CD14-positive monocyte (primary cell): ENCODE results near the gene BROX. TPM values are rescaled to one million over a fixed set of nuclear protein-coding genes. Genes with fewer than 3 reads are reported as not detected.

Source experiments
- DNase-seq, 3 donors: peaks; one replicate each; pipeline ENCODE4 v3.0.0-alpha.2; 2011 to 2022
- H2AFZ ChIP-seq: 2 replicates; pipeline ENCODE4 v1.6.0; 2012; ENCODE audit warnings: mild to moderate bottlenecking, low read depth, low read length, inconsistent platforms; ENCODE audit not compliant: insufficient read depth, poor library complexity, severe bottlenecking
- H3K27ac ChIP-seq, 2 donors: 1 replicate in 1 of 2; 2 replicates in 1 of 2; pipeline ENCODE4 v1.5.1; 2012 to 2013; ENCODE audit warnings: low read length in 2 of 2, control low read depth in 1 of 2, inconsistent platforms in 1 of 2, low read depth in 1 of 2, mild to moderate bottlenecking in 1 of 2
- H3K27me3 ChIP-seq, 2 donors: one replicate each; pipeline versions ENCODE4 v1.6.0 to v1.6.1; 2011 to 2013; ENCODE audit warnings: low read length in 2 of 2; ENCODE audit not compliant: control insufficient read depth in 2 of 2, insufficient read depth in 2 of 2
- H3K36me3 ChIP-seq, 2 donors: replicated peaks in 1 of 2; 1 replicate in 1 of 2; 2 replicates in 1 of 2; pipeline versions ENCODE4 v1.5.1 to v1.6.1; 2012 to 2013; ENCODE audit warnings: low read length in 2 of 2, control low read depth in 1 of 2, inconsistent platforms in 1 of 2, mild to moderate bottlenecking in 1 of 2; ENCODE audit not compliant: insufficient read depth in 2 of 2, control insufficient read depth in 1 of 2
- H3K4me1 ChIP-seq, 2 donors: 1 replicate in 1 of 2; 2 replicates in 1 of 2; pipeline versions ENCODE4 v1.5.1 to v1.6.1; 2012 to 2013; ENCODE audit warnings: low read length in 2 of 2, control low read depth in 1 of 2, inconsistent platforms in 1 of 2, mild to moderate bottlenecking in 1 of 2, moderate library complexity in 1 of 2; ENCODE audit not compliant: insufficient read depth in 2 of 2, control insufficient read depth in 1 of 2
- H3K4me2 ChIP-seq: replicated peaks from 2 replicates; pipeline ENCODE3; 2012; ENCODE audit warnings: low read length, moderate library complexity, mild to moderate bottlenecking; ENCODE audit not compliant: poor library complexity, severe bottlenecking; ENCODE audit errors: extremely low read depth
- H3K4me3 ChIP-seq, 3 experiments: fragments of 200-600 bp in 1 of 3; sonication (generic) in 1 of 3; replicated peaks in 1 of 3; 1 replicate in 2 of 3; 2 replicates in 1 of 3; pipeline ENCODE4 v1.5.1; 2011 to 2013; ENCODE audit warnings: low read length in 3 of 3, mild to moderate bottlenecking in 3 of 3, control low read depth in 2 of 3, low read depth in 2 of 3, inconsistent platforms in 1 of 3, moderate library complexity in 1 of 3
- H3K79me2 ChIP-seq: 2 replicates; pipeline ENCODE4 v1.6.0; 2012; ENCODE audit warnings: mild to moderate bottlenecking, control low read depth, inconsistent platforms, low read length, moderate library complexity; ENCODE audit not compliant: insufficient read depth
- H3K9ac ChIP-seq: 2 replicates; pipeline ENCODE4 v1.6.0; 2017; ENCODE audit warnings: low read length, mild to moderate bottlenecking; ENCODE audit not compliant: insufficient read depth, poor library complexity, severe bottlenecking
- H3K9me3 ChIP-seq, 2 donors: replicated peaks in 1 of 2; 1 replicate in 1 of 2; 2 replicates in 1 of 2; pipeline versions ENCODE4 v1.5.1 to v1.6.1; 2012 to 2013; ENCODE audit warnings: low read length in 2 of 2, control low read depth in 1 of 2; ENCODE audit not compliant: control insufficient read depth in 1 of 2, insufficient read depth in 1 of 2
- H4K20me1 ChIP-seq: 2 replicates; pipeline ENCODE4 v1.6.0; 2012; ENCODE audit warnings: mild to moderate bottlenecking, low read length, control low read depth, moderate library complexity; ENCODE audit not compliant: insufficient read depth
- H3K27ac Mint-ChIP-seq, 7 donors: one replicate each; pipeline ENCODE4 v1.8.0; 2020; ENCODE audit warnings: mild to moderate bottlenecking in 7 of 7, mixed read lengths in 7 of 7, moderate library complexity in 6 of 7, inconsistent platforms in 2 of 7
- H3K27me3 Mint-ChIP-seq, 3 donors: one replicate each; pipeline ENCODE4 v1.8.0; 2021 to 2022; ENCODE audit warnings: low read depth in 3 of 3, mild to moderate bottlenecking in 3 of 3, mixed read lengths in 3 of 3, moderate library complexity in 3 of 3, inconsistent platforms in 1 of 3
- H3K36me3 Mint-ChIP-seq, 2 donors: one replicate each; pipeline ENCODE4 v1.8.0; 2020; ENCODE audit warnings: mixed read lengths in 2 of 2, inconsistent platforms in 1 of 2, mild to moderate bottlenecking in 1 of 2
- H3K4me1 Mint-ChIP-seq: one replicate; pipeline ENCODE4 v1.8.0; 2020; ENCODE audit warnings: mild to moderate bottlenecking, mixed read lengths
- H3K4me3 Mint-ChIP-seq, 2 donors: one replicate each; pipeline ENCODE4 v1.8.0; 2020; ENCODE audit warnings: mild to moderate bottlenecking in 2 of 2, mixed read lengths in 2 of 2, moderate library complexity in 1 of 2
- H3K9me3 Mint-ChIP-seq, 7 donors: one replicate each; pipeline ENCODE4 v1.8.0; 2020 to 2022; ENCODE audit warnings: mixed read lengths in 7 of 7, mild to moderate bottlenecking in 6 of 7, moderate library complexity in 6 of 7, inconsistent platforms in 2 of 7
- CTCF ChIP-seq: fragments of 200-600 bp; IDR thresholded peaks from one replicate; pipeline ENCODE4 v1.8.0; 2022; ENCODE audit warnings: antibody characterized with exemption, mild to moderate bottlenecking
- WGBS: methylation state at CpG from one replicate; pipeline ENCODE4 v1.1.5; 2013; ENCODE audit warnings: missing lambda C conversion rate; ENCODE audit not compliant: insufficient coverage; 5-methylcytosine and 5-hydroxymethylcytosine counted together
- intact Hi-C, 2 donors: fragments of 100-400 bp; cut with micrococcal nuclease; formaldehyde crosslinking; loops; one replicate each; pipeline versions ENCODE4 v1.15.0 to v1.15.1; 2023
- polyA plus RNA-seq, 3 donors: library from polyadenylated mRNA; depleted of rRNA in 1 of 3; unstranded in 2 of 3; stranded (reverse) in 1 of 3; fragments of 300-500 nt in 2 of 3; fragments of >200 nt in 1 of 3; fragmentation: Illumina TruSeq in 2 of 3; gene quantifications; 1 replicate in 2 of 3; 2 replicates in 1 of 3; pipeline ENCODE4 v1.2.3, GENCODE V29; 2012 to 2021

BROX gene
- polyA plus RNA-seq, 3 donors: 9.0 to 35.4 (median 26.2) TPM

GRCh38 chr1:222706815-222707214, 5.5 kb upstream of the BROX start:
- no peak overlapping the region for H3K4me3 ChIP-seq
- Mint-ChIP-seq H3K9me3 (peaks cover 0 to 8% (median 1%) of the 10 kb centered on the region in 7 donors), H3K4me1 (peaks cover 28% of the 10 kb centered on the region), H3K36me3 (peaks cover 20 to 24% of the 10 kb centered on the region in 2 donors), H3K27me3 (peaks cover 0 to 4% (median 0%) of the 10 kb centered on the region in 3 donors), H3K4me3 (no peak overlapping the region), H3K27ac (no peak overlapping the region)
- intact Hi-C loops: no loop called here
- H3K4me2 ChIP-seq: no peak overlapping the region
- H3K4me1 ChIP-seq: peaks cover 8 to 20% of the 10 kb centered on the region in 2 donors
- peak; percentile 13 for TF ChIP-seq CTCF
- peaks cover 80% of the 10 kb centered on the region for H3K79me2 ChIP-seq
- peaks cover 11 to 21% of the 10 kb centered on the region in 2 donors for H3K36me3 ChIP-seq
- H2AFZ ChIP-seq: no peak overlapping the region
- H3K9me3 ChIP-seq: no peaks in the 10 kb centered on the region
- no peak for DNase-seq
- no peak overlapping the region for H3K27ac ChIP-seq
- no peaks in the 10 kb centered on the region for H3K27me3 ChIP-seq
- H4K20me1 ChIP-seq: peaks cover 37% of the 10 kb centered on the region
- no CpG with 5 or more reads among the region's 4 CpGs for WGBS
- H3K9ac ChIP-seq: no peak overlapping the region

GRCh38 chr1:222709700-222710153, 2.6 kb upstream of the BROX start:
- no peaks in the 10 kb centered on the region for H3K9me3 ChIP-seq
- Mint-ChIP-seq H3K4me3 (no peak overlapping the region), H3K9me3 (peaks cover 0 to 8% (median 1%) of the 10 kb centered on the region in 7 donors), H3K27ac (peak overlapping the region in 4 of 7 donors; percentile 21 to 47 (median 42)), H3K36me3 (peaks cover 7 to 14% of the 10 kb centered on the region in 2 donors), H3K4me1 (peaks cover 37% of the 10 kb centered on the region), H3K27me3 (peaks cover 0 to 4% (median 0%) of the 10 kb centered on the region in 3 donors)
- no peak for TF ChIP-seq CTCF
- no peak overlapping the region for H3K27ac ChIP-seq
- H3K9ac ChIP-seq: no peak overlapping the region
- no peaks in the 10 kb centered on the region for H3K27me3 ChIP-seq
- H3K79me2 ChIP-seq: peaks cover 89% of the 10 kb centered on the region
- H3K4me3 ChIP-seq: no peak overlapping the region
- peaks cover 16 to 33% of the 10 kb centered on the region in 2 donors for H3K4me1 ChIP-seq
- H3K4me2 ChIP-seq: no peak overlapping the region
- no peak overlapping the region for H2AFZ ChIP-seq
- no peak for DNase-seq
- peaks cover 0 to 6% of the 10 kb centered on the region in 2 donors for H3K36me3 ChIP-seq
- H4K20me1 ChIP-seq: peaks cover 28% of the 10 kb centered on the region
- intact Hi-C loops: loop anchor here in 1 of 2 donors (5.0 to 10.0 kb wide), 2 partner anchors 52 to 245 kb away; no protein-coding TSS in a partner anchor
- no CpG with 5 or more reads among the region's 5 CpGs for WGBS
